Ovary (tissue), 3 donors: Measurements from ENCODE around the gene GTF2H3.
A peak's percentile ranks its signal among the peaks of the same experiment; 100 is the strongest.

Experiments used
- CTCF ChIP-seq, 3 donors: fragments of 450-650 bp in 2 of 3; fragments of 200-600 bp in 1 of 3; IDR thresholded peaks; one replicate each; pipeline versions ENCODE4 v1.5.1 to v1.8.0; 2016 to 2022; ENCODE audit warnings: antibody characterized with exemption in 3 of 3, mild to moderate bottlenecking in 1 of 3
- EP300 ChIP-seq: sonication (generic); formaldehyde crosslinking; IDR thresholded peaks from one replicate; pipeline ENCODE4 v1.6.1; 2017; ENCODE audit warnings: antibody characterized with exemption
- POLR2A ChIP-seq: fragments of 450-650 bp; IDR thresholded peaks from one replicate; pipeline ENCODE4 v1.6.1; 2017; ENCODE audit warnings: antibody characterized with exemption, mild to moderate bottlenecking, moderate library complexity
- donor health status: DM: no; HTN: no; CAD: no.

- TF ChIP-seq CTCF (IDR thresholded peaks at IDR 0.05), result peak; percentile 22 to 85 (median 40)
- TF ChIP-seq EP300, result no peak
- TF ChIP-seq POLR2A, result peak; percentile 62
These were observed 31.8 kb upstream of the GTF2H3 start, which contains the start of gene DDX55 for GRCh38 chr12:123601602-123602489.
